DMS114 treated with DMSO at 0.1 percent for 48 hours (cell line): ENCODE results near the gene YWHAE.

Experiments used
- DNase-seq: peaks from one replicate; lab custom pipeline; 2025; ENCODE audit not compliant: unreplicated experiment; lab: John Stamatoyannopoulos, UW

YWHAE gene

GRCh38 chr17:1298606-1299005 is 101.4 kb downstream of the YWHAE start:
- no peak for DNase-seq
